Omental fat pad (tissue), 4 donors: ENCODE measurements around the gene SLC39A11. TPM values are rescaled to one million over a fixed set of nuclear protein-coding genes. Genes with fewer than 3 reads are reported as not detected.

Experiments
- ATAC-seq: fragments of 150-250 bp; one replicate; pipeline ENCODE4 v1.9.1; 2016; ENCODE audit warnings: mild to moderate bottlenecking, moderate library complexity; ENCODE audit not compliant: low FRiP score
- DNase-seq: peaks from one replicate; pipeline ENCODE4 v3.0.0-alpha.2; 2019; ENCODE audit warnings: low spot score
- total RNA-seq, 4 donors: library from RNA; depleted of rRNA; stranded (reverse); fragments of >200 nt; gene quantifications; one replicate each; pipeline ENCODE4 v1.1.0, GENCODE V29; 2016
- TF ChIP-seq, protein P1 (sequence below), 3 donors: fragments of 450-650 bp; IDR thresholded peaks; one replicate each; pipeline ENCODE4 v1.5.1; 2016 to 2017; ENCODE audit warnings: antibody characterized with exemption in 3 of 3, mild to moderate bottlenecking in 3 of 3, moderate library complexity in 2 of 3

The SLC39A11 gene
- total RNA-seq, 4 donors from 2014 or later = 18.8 to 42.4 (median 31.3) TPM

DNA sequence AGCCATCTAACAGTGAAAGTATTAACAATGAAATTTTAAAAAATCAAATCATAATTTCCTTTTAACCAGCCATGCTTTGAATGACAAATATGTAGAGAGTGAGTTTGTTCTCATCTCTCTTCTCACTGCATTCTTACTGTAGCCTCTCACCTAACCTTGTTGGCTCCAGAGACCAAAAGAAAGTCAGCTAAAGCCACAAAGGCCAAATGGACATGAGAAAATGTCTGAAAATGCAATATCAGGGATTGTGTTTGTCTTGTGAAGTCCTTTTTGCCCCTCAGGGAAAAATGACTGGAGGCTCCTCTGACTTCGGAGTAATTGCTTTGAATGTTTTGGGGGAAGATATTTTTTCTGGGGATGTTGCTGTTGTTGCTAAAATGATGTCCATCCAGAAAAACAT lies 166.3 kb downstream of the SLC39A11 start:
- TF ChIP-seq, protein P1, sequence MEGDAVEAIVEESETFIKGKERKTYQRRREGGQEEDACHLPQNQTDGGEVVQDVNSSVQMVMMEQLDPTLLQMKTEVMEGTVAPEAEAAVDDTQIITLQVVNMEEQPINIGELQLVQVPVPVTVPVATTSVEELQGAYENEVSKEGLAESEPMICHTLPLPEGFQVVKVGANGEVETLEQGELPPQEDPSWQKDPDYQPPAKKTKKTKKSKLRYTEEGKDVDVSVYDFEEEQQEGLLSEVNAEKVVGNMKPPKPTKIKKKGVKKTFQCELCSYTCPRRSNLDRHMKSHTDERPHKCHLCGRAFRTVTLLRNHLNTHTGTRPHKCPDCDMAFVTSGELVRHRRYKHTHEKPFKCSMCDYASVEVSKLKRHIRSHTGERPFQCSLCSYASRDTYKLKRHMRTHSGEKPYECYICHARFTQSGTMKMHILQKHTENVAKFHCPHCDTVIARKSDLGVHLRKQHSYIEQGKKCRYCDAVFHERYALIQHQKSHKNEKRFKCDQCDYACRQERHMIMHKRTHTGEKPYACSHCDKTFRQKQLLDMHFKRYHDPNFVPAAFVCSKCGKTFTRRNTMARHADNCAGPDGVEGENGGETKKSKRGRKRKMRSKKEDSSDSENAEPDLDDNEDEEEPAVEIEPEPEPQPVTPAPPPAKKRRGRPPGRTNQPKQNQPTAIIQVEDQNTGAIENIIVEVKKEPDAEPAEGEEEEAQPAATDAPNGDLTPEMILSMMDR (IDR thresholded peaks at IDR 0.05) = no peak
- DNase-seq (no peak), ATAC-seq (no peak)

DNA sequence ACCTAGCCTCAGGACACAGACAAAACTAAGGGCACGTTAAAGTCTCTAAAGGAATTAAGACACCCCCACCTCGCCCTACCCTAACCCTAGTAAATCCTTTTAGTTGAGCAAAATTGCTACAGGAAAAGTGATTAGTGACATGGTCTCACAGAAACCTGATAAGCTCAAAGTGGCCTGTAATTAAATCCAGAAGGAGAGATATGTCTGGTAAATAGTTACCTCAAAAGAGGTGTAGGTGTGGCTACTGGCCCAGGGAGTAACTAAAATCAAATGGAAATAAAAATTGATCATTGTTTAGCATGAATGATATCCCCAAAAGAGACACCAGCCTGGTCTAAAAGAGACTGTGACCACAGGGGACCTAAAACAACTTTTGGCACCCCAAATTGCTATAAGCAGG lies 168.3 kb downstream of the SLC39A11 start:
- no peak for DNase-seq
- TF ChIP-seq, protein P1 (IDR thresholded peaks at IDR 0.05) = no peak
- no peak for ATAC-seq

DNA sequence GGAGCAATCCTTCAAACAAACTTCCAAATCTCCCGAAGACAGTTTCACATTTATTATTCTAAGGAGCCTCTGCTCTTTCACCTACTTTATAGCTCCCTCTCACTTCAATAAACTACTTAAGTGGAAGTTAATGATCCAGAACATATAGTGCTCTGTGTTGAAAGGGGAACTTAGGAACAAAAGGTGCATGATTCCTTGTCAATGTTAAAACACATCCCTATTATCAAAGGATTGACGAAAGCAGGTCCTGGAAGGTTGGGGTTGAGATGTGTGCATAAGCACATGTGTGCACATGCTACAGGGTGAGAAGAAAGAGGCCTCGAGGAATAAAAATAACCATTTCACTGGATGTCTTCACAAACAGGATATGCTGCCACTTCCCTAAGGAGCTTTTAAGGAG lies 170.3 kb downstream of the SLC39A11 start:
- no peak for ATAC-seq
- TF ChIP-seq, protein P1 (IDR thresholded peaks at IDR 0.05) = no peak

DNA sequence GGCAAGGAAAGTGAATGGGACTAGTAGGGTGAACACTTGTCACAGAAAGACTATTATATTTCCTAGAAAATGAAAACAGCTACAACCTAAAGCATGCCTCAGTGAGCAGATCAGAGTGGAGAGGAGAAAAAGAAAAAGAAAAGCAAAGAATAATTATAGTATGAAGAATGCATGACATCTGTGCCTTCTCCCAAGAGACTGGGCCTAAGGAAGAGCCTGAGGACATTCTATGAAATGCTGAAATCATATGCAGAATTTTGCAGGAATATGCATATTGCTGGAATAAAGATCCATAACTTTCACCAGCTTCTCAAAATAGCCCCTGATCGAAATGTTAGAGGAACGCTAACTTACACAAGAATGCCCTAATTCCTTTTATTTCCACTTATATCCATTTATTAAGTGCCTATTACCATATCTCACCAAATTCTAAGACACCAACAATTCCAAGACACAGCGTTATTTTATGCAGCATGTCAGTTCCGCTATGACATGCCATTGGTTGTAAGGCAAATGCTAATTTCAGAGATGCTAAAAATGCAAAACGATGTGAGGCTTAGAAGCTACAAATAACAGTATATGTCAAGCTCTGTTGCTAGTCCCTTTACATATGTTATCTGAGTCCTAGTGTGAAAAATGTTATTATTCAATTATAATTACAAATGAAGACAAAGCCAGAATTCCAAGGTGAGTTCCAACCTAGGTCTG lies 171.0 kb downstream of the SLC39A11 start:
- ATAC-seq (no peak), DNase-seq (no peak)
- TF ChIP-seq, protein P1 (IDR thresholded peaks at IDR 0.05) = no peak

More for the DNA sequence above, 170.3 kb downstream of the SLC39A11 start:
- no peak for DNase-seq

DNA sequence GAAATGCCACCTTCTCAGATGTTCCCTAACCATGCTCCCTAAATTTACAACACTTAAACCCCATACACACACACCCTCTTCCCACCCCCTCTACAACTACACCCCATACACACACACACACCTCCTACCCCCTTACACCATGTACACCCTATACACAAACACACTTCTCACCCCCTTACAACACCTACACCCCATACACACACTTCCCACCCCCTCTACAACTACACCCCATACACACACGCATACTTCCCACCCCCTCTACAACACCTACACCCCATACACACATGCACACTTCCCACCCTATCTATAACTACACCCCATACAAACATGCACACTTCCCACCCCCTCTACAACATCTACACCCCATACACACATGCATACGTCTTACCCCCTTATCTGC lies 172.0 kb downstream of the SLC39A11 start:
- TF ChIP-seq, protein P1 (IDR thresholded peaks at IDR 0.05) = no peak
- DNase-seq (no peak), ATAC-seq (no peak)

DNA sequence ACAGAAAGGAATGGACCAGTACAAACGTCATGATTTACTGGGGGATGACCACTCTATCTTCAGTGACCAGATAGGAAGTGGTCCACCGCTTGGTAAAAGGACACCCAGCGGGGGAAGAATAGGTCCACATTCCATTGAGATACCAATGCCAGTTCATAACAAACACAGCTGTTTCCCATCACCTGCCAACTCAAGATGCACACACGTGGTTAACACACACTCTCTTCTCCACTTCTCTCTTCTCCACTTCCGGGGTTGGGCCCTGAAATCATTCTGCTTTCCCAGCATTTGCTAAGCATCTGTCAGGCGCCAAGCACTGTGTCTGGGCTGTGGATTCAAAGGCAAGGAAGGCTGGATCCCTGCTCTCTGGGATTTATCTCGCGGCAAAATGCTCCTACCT lies 175.5 kb downstream of the SLC39A11 start:
- TF ChIP-seq, protein P1 (IDR thresholded peaks at IDR 0.05) = no peak
- no peak for DNase-seq
- no peak for ATAC-seq

DNA sequence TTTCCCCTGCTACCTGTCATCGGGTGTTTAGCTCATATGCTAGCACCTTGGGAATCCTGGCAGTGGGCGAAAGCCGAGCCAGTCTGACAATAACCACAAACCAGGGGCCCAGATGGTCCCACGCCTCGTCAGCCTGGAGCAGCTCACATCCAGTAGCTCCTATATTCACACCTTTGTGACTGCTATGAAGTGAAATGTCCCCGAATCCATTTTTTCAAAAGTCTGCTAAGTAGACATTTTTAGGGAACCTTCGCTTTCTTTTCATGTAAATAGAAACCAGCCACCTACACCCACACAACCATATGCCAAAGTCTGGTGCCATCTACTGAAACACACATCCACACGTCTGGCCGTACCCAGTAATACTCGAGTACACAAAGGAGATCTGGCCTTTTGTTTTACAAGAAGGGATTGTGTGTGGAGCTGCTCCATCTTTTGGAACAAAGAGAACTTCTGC lies 176.8 kb downstream of the SLC39A11 start:
- ATAC-seq (no peak), DNase-seq (no peak)
- TF ChIP-seq, protein P1 (IDR thresholded peaks at IDR 0.05) = no peak
